HPDE6-E6E7 (cell line): ENCODE measurements around the gene KLF9.
A peak's percentile ranks its signal among the peaks of the same experiment; 100 is the strongest.

Experiments
- DNase-seq: peaks from one replicate; pipeline ENCODE4 v3.0.0; 2011; ENCODE audit warnings: missing footprints; ENCODE audit errors: extremely low spot score

The KLF9 gene

DNA sequence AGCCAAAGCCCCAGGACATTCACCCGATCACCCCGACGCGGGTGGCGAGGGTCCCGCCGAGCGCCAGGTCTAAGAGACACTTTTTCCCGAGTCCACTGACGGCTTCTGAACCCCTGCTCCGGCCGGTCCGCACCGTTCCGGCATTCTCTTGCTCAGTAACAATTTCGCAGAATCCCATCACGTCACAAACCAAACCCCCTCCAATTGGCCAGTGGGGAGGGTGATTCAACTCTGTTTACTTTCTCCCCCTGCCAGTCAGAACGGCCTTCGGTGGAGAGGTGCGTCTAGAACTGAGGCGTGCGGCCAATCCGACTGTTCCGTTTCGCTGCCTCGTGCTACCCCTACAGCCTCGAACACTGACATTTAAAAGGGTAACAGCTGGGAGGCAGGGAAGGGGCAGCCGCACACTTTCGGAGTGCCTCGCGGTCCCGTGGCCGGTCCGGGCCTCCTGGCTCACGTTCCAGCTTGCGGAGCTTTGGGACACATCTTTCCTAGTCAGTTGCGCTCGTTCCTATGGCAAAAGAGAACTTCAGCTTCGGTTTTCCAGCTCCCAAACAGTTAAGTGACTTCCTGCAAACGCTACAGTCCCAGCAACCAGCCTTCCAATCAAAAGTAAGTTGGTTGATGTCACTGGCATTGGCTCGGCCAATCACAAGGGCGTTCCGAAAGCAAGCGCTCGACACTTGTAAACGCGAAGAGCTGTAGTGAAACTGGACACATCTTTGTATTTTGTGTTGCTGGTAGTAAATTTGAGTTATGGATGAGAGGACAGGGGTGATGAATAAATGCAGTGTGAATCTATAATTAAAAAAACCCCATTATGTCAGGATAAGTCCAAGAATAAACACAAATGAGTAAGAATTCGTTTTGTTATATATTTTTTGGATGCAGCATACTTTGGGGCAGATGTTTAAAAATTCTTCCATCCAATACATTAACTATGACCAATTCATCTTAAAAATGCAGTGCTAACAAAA is at the start of gene KLF9:
TSS of gene KLF9 (minus strand) at position 859 of the 977 bp plus-strand sequence. CDS start 1,294 bp downstream, outside the sequence.
- DNase-seq: peak; percentile 90

DNA sequence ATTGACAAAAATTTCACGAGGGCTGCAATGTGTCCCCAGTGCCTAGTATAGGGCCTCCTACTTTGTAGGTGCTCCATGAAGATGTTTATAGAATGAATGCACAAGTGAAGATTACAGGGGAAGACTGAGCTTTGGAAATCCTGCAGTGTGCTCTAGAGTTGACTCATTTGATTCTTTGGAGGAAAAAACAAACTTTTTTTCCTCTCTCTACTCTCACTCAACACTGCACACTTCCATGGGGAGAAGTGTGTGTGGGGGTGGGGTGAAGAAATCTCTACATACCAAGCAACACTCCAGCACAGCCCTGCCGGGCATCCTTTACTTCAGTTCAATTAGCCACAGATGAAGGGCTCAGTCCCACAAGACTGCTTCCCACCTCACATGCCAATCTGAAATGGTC is 49.4 kb upstream of the KLF9 start:
- DNase-seq: no peak

- no peak for DNase-seq
These were observed 47.8 kb upstream of the KLF9 start for GRCh38 chr9:70462300-70462699.

DNA sequence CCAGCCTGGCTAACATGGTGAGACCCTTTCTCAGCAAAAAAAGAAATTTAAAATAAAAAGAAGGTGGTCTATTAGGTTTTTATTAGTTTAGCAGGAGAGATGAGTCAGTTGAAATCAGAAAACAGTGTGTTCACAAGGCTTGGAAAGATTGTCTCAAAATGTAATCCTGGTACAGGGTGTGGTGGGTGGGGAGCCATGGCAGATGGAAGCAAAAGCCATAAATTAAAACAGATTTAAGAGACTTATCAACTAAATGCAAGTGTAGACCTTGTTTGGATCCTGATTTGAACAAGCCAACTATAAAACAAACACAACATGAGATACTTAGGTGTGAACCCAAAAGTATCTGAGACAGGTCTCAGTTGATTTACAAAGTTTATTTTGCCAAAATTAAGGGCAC is 42.8 kb upstream of the KLF9 start:
- DNase-seq: no peak

GRCh38 chr9:70455993-70456704 is 41.7 kb upstream of the KLF9 start:
- no peak for DNase-seq

GRCh38 chr9:70452365-70452764 is 37.9 kb upstream of the KLF9 start:
- no peak for DNase-seq

DNA sequence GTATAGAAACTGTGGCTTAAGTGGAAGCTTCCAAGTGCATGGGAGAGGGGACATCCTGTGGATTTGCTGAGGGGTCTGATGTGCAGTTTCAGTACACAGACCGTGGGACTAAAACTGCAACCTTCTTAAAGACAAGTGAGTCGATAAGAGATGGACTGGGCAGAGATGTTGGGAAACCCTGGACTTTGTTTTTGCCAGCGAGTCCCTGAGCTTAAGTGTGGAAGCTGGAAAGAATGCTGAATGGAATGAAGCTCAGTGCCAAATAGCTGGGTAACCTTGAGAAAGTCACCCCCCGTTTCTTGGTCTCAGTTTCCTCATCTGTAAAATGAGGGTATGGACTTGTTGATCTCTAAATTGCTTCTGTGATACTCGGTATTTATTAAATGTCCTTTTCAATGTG is 37.3 kb upstream of the KLF9 start:
- no peak for DNase-seq

DNA sequence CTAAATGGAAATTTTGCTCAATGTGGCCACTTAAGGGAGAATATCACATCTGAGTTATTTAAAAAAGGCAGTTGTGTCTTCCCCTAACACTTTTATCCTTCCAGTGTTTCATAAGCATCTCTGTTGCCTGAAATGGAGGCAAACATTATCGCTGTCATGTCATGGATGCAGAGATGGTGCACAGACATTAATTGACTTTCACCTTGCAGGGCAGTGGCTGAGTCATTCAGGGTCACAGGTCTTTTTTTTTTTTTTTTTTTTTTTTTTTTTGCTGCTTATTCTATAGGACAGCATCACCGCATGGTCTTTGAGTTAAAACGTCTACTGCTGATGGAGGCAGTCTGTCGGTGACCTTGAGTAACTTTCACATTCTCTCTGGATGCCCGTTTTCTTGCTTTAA is 36.3 kb upstream of the KLF9 start:
- DNase-seq: no peak

- no peak for DNase-seq
These were observed 35.0 kb upstream of the KLF9 start for GRCh38 chr9:70449461-70449860.

DNA sequence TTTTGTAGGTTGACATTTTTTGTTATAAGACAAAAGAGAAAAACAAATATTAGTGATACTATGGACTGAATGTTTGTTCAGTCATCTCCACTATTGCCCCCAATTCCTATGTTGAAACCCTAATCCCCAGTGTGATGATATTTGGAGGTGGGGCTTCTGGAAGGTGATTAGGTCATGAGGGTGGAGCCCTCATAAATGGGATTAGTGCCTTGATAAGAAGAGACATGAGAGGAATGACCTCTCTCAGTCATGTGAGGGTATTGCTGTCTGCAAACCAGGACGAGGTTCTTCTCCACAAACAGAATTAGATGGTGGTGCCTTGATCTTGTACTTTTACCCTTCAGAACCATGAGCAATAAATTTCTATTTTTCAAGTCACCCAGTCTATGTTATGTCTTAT is 34.5 kb upstream of the KLF9 start:
- DNase-seq: no peak

- no peak for DNase-seq
These were observed 30.4 kb upstream of the KLF9 start for GRCh38 chr9:70444904-70445303.

GRCh38 chr9:70442328-70442848 is 27.9 kb upstream of the KLF9 start:
- no peak for DNase-seq

DNA sequence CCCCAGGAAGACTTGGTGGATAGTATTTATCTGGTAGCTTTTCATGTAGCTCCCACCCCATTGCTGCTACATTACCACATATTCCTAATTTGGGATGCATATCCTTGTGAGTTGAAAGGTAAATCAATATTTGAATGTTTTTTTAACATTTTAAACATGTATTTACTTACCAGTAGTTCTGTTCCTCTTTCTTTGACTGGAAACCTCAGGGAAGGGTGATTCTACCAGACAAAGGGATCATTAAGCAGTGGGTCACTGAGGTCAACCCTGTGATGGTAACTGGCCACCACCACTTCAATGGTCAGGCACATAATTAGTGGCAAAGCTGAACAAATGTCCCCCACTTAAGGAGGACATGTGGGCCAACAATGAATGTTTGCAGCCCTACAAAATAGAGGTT is 27.2 kb upstream of the KLF9 start:
- no peak for DNase-seq

DNA sequence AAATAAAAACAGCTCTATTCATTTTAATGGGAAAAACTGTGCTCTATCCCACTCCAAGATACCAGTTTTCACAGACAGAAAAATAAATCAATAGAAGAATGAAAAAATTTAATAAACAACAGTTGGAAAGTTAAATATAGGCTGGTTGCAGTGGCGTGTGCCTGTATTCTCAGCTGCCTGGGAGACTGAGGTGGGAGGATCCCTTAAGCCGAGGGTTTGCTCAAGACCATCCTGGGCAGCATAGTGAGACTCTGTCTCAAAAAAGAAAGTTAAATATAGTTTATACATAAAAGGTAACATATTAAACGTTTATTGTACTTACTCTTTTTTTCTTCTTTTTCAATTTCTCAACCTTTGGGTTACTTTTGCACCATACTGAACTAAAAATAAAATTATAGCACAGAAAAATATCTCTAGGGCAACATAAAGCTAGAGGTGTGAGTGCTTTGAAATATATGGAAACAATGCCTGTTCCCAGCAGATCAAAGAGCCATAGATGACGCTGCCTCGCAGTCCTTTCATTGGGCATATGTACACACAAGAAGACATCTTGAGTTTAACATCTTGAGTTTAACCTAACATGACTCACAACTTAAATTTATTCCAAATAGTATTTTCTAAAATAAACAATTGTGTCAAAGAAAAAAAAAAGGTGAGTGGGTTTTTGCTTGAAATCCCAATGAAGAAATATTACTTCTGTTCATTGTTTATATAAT is 25.7 kb upstream of the KLF9 start:
- DNase-seq: no peak

DNA sequence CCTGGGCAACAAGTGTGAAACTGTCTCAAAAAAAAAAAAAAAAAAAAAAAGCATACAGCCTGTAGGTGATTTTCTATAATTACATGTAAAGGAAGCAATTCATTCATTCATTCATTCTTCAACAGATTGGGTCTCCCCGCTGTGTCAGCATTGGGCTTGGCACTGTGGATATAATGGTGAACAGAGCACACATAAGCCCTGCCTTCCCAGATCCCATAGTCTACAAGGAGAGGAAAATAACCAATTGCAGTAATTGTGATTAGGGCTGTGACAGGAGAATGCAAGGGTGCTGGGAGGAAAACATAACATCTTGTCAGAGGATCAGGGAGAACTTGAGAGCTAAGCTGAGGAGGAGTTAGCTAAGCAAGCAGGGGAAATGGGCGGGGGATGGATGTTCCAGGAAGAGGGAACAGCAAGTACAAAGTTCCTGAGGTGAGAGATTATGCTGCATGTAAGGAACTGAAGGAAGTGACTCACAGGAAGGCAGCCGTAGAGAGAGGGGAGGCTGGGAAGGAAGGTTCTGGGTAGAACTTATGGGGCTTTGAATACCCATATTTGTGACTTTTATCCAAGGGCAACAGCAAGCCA is 24.0 kb upstream of the KLF9 start:
- peak; percentile 32 for DNase-seq

- no peak for DNase-seq
These were observed 21.5 kb upstream of the KLF9 start for GRCh38 chr9:70435948-70436347.

GRCh38 chr9:70429899-70430298 is 15.4 kb upstream of the KLF9 start:
- no peak for DNase-seq

DNA sequence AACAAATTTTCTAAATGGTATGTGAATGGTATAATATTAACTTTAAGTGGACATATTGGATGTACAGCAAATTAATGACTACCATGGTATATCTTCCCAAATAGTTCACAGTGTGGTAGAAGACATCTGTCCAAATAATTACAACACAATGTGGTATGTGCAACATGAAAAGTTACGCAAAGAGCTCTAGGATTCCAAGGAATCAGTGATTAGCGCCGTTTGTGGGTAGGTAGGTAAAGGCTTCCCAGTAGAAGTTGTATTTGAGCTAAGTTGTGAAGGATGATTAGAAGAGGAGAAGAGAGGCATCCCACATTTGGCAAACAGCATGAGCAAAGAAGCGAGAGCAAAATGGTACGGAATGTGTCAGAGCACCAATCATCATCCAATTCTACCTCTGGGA is 14.3 kb upstream of the KLF9 start:
- no peak for DNase-seq

DNA sequence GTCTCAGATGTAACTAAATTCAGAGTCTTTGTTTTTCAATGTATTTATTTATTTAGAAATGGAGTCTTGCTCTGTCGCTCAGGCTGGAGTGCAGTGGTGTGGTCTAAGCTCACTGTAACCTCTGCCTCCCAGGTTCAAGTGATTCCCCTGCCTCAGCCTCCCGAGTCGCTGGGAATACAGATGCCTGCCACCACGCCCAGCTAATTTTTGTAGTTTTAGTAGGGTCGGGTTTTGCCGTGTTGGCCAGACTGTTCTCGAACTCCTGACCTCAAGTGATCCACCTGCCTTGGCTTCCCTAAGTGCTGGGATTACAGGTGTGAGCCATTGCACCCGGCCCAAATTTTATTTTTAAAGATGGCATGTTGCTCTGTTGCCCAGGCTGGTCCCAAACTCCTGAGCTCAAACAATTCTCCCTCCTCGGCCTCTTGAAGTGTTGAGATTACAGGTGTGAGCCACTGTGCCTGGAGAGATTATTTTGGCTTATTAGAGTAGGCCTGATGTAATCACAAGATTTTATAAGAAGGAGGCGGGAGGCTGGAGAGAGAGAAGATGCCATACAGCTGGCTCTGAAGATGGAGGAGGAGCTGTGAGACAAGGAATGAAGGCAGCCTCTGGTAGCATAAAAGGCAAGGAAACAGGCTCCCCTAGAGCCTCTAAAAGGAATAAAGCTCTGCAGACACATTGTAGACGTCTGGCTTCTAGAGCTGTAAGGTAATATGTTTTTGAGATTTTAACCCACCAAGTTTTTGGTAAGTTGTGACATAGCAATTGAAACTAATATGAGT is 12.9 kb upstream of the KLF9 start:
- no peak for DNase-seq

GRCh38 chr9:70425192-70425591 is 10.7 kb upstream of the KLF9 start:
- no peak for DNase-seq
